ENCODE data around the gene RELN.

The RELN gene

DNA sequence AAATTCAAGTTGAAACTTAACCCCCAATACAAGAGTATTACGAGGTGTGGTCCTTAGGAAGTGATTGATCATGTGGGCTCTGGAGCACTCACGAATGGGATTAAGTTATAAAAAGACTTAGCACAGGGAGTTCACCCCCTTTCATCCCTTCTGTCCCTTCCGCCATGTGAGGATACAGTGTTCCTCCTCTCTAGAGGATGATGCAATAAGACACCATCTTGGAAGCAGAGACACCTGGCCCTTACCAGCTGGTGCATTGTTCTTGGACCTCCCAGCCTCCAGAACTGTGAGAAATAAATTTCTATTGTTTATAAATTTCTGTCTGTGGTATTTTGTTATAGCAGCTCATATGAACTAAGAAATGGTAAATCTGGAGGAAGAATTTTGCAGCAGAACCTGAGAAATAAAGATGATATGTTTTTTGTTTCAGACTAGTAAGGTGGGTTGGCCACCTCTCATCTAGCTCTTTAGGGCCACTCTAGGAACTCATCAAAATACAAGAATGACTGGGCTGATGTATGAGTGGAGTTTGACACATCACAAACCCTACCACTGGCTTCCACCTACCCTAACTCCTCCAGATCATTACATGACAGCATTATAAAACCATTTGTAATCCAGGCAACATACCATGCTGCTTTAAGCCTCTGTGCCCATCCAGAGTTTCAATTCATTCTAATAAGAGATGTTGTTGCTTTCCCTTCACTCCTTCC lies 565.8 kb downstream of the RELN start:
- TF ChIP-seq MYC (IDR thresholded peaks at IDR 0.05; ENCODE audit: low read depth, low read length) (no peak), POLR2A (IDR thresholded peaks at IDR 0.05; ENCODE audit: extremely low read depth, insufficient read length) (no peak)
- no peak overlapping the region for H3K4me3 ChIP-seq (ENCODE audit: low read depth, low read length)
- no peak for DNase-seq (ENCODE audit: low read depth)
